Trophoblast cell (in vitro differentiated cells and primary cell): Measurements from ENCODE around the gene PAK1.
A peak's percentile ranks its signal among the peaks of the same experiment; 100 is the strongest.

Source experiments
- DNase-seq, 2 donors: peaks; one replicate each; pipeline ENCODE4 v3.0.0-alpha.2; 2016
- H2AFZ ChIP-seq: 2 replicates; pipeline ENCODE4 v1.6.1; 2013; ENCODE audit warnings: low read length, moderate library complexity, mild to moderate bottlenecking; ENCODE audit not compliant: insufficient read depth, poor library complexity
- H2AK5ac ChIP-seq: 2 replicates; pipeline ENCODE4 v1.6.1; 2013; ENCODE audit warnings: mild to moderate bottlenecking, low read length
- H2BK120ac ChIP-seq: 2 replicates; pipeline ENCODE4 v1.6.1; 2013; ENCODE audit warnings: low read length, mild to moderate bottlenecking, moderate library complexity; ENCODE audit not compliant: insufficient read depth, poor library complexity
- H2BK12ac ChIP-seq: 2 replicates; pipeline ENCODE4 v1.6.1; 2013; ENCODE audit warnings: mild to moderate bottlenecking, low read length, moderate library complexity
- H2BK5ac ChIP-seq: 2 replicates; pipeline ENCODE4 v1.6.1; 2013; ENCODE audit warnings: low read length, low read depth, moderate library complexity, mild to moderate bottlenecking; ENCODE audit not compliant: poor library complexity
- H3K14ac ChIP-seq: 2 replicates; pipeline ENCODE4 v1.6.1; 2013; ENCODE audit warnings: mild to moderate bottlenecking, low read length
- H3K18ac ChIP-seq: 2 replicates; pipeline ENCODE4 v1.6.1; 2013; ENCODE audit warnings: mild to moderate bottlenecking, low read length
- H3K23ac ChIP-seq: 2 replicates; pipeline ENCODE4 v1.6.1; 2013; ENCODE audit warnings: low read length
- H3K27ac ChIP-seq: 2 replicates; pipeline ENCODE4 v1.5.1; 2013; ENCODE audit warnings: low read depth, mild to moderate bottlenecking, inconsistent platforms, low read length, moderate library complexity
- H3K27me3 ChIP-seq: 2 replicates; pipeline ENCODE4 v1.6.1; 2013; ENCODE audit warnings: inconsistent platforms, mild to moderate bottlenecking, low read length, moderate library complexity; ENCODE audit not compliant: insufficient read depth
- H3K36me3 ChIP-seq, 2 experiments: 1 replicate in 1 of 2; 2 replicates in 1 of 2; pipeline ENCODE4 v1.6.1; 2013; ENCODE audit warnings: low read length in 2 of 2, mild to moderate bottlenecking in 2 of 2, moderate library complexity in 1 of 2; ENCODE audit not compliant: insufficient read depth in 2 of 2, control insufficient read depth in 1 of 2
- H3K4ac ChIP-seq: 2 replicates; pipeline ENCODE4 v1.6.1; 2013; ENCODE audit warnings: low read depth, mild to moderate bottlenecking, low read length, moderate library complexity
- H3K4me1 ChIP-seq, 2 experiments: 1 replicate in 1 of 2; 2 replicates in 1 of 2; pipeline ENCODE4 v1.6.1; 2013; ENCODE audit warnings: low read length in 2 of 2, mild to moderate bottlenecking in 2 of 2, moderate library complexity in 1 of 2; ENCODE audit not compliant: insufficient read depth in 2 of 2, control insufficient read depth in 1 of 2
- H3K4me2 ChIP-seq: 2 replicates; pipeline ENCODE4 v1.6.1; 2013; ENCODE audit warnings: inconsistent platforms, mild to moderate bottlenecking, low read length, moderate library complexity
- H3K4me3 ChIP-seq: 2 replicates; pipeline ENCODE4 v1.5.1; 2013; ENCODE audit warnings: mild to moderate bottlenecking, low read depth, low read length, inconsistent platforms
- H3K79me1 ChIP-seq: one replicate; pipeline ENCODE4 v1.6.1; 2013; ENCODE audit warnings: low read length
- H3K79me2 ChIP-seq: 2 replicates; pipeline ENCODE4 v1.6.1; 2013; ENCODE audit warnings: low read length, mild to moderate bottlenecking; ENCODE audit not compliant: control insufficient read depth, insufficient read depth, poor library complexity
- H3K9ac ChIP-seq: 2 replicates; pipeline ENCODE4 v1.6.1; 2013; ENCODE audit warnings: mild to moderate bottlenecking, low read length
- H3K9me3 ChIP-seq: 2 replicates; pipeline ENCODE4 v1.6.1; 2013; ENCODE audit warnings: low read depth, mild to moderate bottlenecking, control low read depth, inconsistent platforms, low read length; ENCODE audit not compliant: insufficient read depth
- H4K12ac ChIP-seq: 2 replicates; pipeline ENCODE4 v1.6.1; 2013; ENCODE audit warnings: low read depth, mild to moderate bottlenecking, low read length, moderate library complexity
- H4K8ac ChIP-seq: 2 replicates; pipeline ENCODE4 v1.6.1; 2013; ENCODE audit warnings: low read depth, mild to moderate bottlenecking, low read length, moderate library complexity
- H4K91ac ChIP-seq: one replicate; pipeline ENCODE4 v1.6.1; 2013; ENCODE audit warnings: low read depth, mild to moderate bottlenecking, low read length, moderate library complexity
- WGBS: extraction: QIAGEN DNeasy Blood & Tissue Kit; methylation state at CpG from one replicate; pipeline ENCODE4 v1.1.7; 2013; ENCODE audit warnings: missing lambda C conversion rate; ENCODE audit not compliant: insufficient read length, insufficient coverage; ENCODE audit errors: extremely low coverage; 5-methylcytosine and 5-hydroxymethylcytosine counted together

The PAK1 gene

DNA sequence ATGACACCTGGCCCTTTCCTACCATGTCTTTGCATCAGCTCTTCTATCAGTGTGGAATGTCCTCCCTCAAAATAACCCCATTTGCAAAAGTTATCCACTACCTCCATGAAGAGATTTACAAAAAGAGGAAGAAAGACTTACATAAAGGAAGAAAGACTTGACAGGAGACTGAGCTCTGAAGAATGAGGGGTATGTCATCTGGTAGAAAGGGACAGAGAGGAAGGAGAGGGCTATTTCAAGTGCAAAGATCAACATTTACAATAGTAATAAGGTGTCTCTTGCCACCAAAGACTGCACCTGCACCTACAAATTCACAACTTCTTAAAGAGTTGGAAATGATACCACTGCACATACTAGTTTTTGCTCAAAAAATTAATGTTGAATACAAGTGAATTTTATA is 18.2 kb downstream of the PAK1 start:
- no peak overlapping the region for H4K8ac ChIP-seq
- no peak overlapping the region for H3K4ac ChIP-seq
- no peak overlapping the region for H3K18ac ChIP-seq
- H4K91ac ChIP-seq, result no peak overlapping the region
- H2BK12ac ChIP-seq, result no peak overlapping the region
- H3K14ac ChIP-seq, result no peak overlapping the region
- H3K23ac ChIP-seq, result no peak overlapping the region
- no peak overlapping the region for H2BK5ac ChIP-seq
- H4K12ac ChIP-seq, result no peak overlapping the region
- no peaks in the 10 kb centered on the region for H3K36me3 ChIP-seq
- no peak overlapping the region for H3K4me2 ChIP-seq
- no peak overlapping the region for H3K9ac ChIP-seq
- no peak overlapping the region for H2BK120ac ChIP-seq
- H3K79me1 ChIP-seq, result no peaks in the 10 kb centered on the region
- no peak overlapping the region for H3K27ac ChIP-seq
- DNase-seq, result no peak
- no peak overlapping the region for H2AFZ ChIP-seq
- H3K4me1 ChIP-seq, result peaks cover under 1 to 3% of the 10 kb centered on the region in 2 experiments
- no peaks in the 10 kb centered on the region for H3K79me2 ChIP-seq
- H3K4me3 ChIP-seq, result no peak overlapping the region
- no peak overlapping the region for H2AK5ac ChIP-seq
- H3K9me3 ChIP-seq, result no peaks in the 10 kb centered on the region
- H3K27me3 ChIP-seq, result no peaks in the 10 kb centered on the region

DNA sequence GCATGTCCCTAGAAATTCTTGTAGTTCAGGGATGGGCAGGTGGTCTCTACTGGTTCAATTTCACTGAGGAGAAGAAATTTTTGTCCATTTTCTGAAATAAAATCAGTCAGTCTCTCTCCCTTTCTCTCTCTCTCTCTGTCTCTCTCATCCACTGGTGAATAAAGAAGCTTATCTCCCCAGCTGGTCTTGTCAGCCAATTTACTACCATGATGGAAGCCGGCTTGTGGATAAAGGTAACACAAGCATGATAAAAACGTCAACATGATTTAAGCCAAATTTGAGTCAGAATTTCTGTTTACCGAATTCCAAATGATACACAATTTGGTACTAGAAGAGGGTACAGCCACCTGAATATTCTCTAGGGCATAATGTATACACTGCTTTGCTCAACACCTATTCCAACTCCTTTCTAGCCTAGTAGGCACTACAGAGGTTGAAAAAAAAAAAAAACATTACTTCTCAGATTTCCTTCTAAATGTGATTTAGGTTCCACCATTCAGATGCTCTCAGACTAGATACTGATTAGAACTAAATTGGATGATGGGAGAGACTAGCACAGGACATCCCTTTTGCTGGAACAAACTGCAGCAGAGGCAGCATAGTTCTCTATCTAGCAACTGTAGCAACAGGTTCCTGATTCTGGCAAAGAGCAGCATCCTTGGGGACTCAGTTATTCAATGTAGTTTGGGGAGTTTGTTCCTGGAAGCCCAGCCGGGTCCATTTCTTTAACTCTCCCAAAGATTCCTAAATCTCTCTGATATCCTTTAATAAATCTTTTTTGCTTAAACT is 18.8 kb downstream of the PAK1 start:
- no peak overlapping the region for H3K27ac ChIP-seq
- H4K12ac ChIP-seq, result no peak overlapping the region
- no peaks in the 10 kb centered on the region for H3K9me3 ChIP-seq
- no peak overlapping the region for H2BK5ac ChIP-seq
- no peaks in the 10 kb centered on the region for H3K79me1 ChIP-seq
- DNase-seq, result no peak
- no peak overlapping the region for H2BK12ac ChIP-seq
- H3K4ac ChIP-seq, result no peak overlapping the region
- H3K36me3 ChIP-seq, result no peaks in the 10 kb centered on the region
- peaks cover 2 to 3% of the 10 kb centered on the region in 2 experiments for H3K4me1 ChIP-seq
- H2AK5ac ChIP-seq, result no peak overlapping the region
- H3K23ac ChIP-seq, result no peak overlapping the region
- H3K9ac ChIP-seq, result no peak overlapping the region
- no peak overlapping the region for H4K91ac ChIP-seq
- H3K4me2 ChIP-seq, result no peak overlapping the region
- WGBS, result no CpG with 5 or more reads among the region's 4 CpGs
- H2AFZ ChIP-seq, result no peak overlapping the region
- H4K8ac ChIP-seq, result no peak overlapping the region
- no peak overlapping the region for H2BK120ac ChIP-seq
- no peak overlapping the region for H3K18ac ChIP-seq
- no peak overlapping the region for H3K14ac ChIP-seq
- no peaks in the 10 kb centered on the region for H3K27me3 ChIP-seq
- H3K4me3 ChIP-seq, result no peak overlapping the region
- H3K79me2 ChIP-seq, result no peaks in the 10 kb centered on the region

DNA sequence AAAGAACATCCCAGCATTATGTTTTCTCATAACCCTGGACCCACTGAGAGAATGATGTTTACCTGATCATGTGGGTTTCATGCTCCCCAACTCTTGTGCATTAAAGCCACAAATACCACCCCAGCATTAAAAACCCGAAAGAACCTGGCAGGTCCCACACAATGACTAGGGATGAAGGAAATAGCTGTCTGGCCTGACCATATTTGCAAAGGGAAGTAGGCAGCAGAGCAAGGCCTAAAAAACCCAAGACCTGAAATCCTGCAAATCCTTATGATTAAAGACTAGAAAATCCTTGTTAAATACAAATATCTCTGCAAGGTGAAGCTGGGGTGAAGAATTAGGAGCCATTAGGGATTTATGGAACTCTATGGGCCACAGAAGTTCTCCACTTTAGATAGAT is 23.7 kb downstream of the PAK1 start:
- Histone ChIP-seq H3K9ac (no peak overlapping the region), H3K79me2 (no peaks in the 10 kb centered on the region), H3K4ac (peak overlapping the region; percentile 69), H3K9me3 (no peaks in the 10 kb centered on the region), H2AK5ac (no peak overlapping the region), H3K4me3 (no peak overlapping the region), H3K18ac (no peak overlapping the region), H3K27me3 (no peaks in the 10 kb centered on the region), H2BK12ac (no peak overlapping the region), H3K27ac (no peak overlapping the region), H2BK5ac (no peak overlapping the region), H4K12ac (no peak overlapping the region), H3K23ac (no peak overlapping the region), H4K8ac (no peak overlapping the region), H3K4me2 (no peak overlapping the region), H3K36me3 (no peaks in the 10 kb centered on the region), H2AFZ (no peak overlapping the region), H3K79me1 (no peaks in the 10 kb centered on the region), H3K14ac (no peak overlapping the region), H4K91ac (no peak overlapping the region), H3K4me1 (peaks cover 0 to 2% of the 10 kb centered on the region in 2 experiments), H2BK120ac (no peak overlapping the region)
- DNase-seq, result no peak
- no CpG with 5 or more reads among the region's 1 CpG for WGBS

DNA sequence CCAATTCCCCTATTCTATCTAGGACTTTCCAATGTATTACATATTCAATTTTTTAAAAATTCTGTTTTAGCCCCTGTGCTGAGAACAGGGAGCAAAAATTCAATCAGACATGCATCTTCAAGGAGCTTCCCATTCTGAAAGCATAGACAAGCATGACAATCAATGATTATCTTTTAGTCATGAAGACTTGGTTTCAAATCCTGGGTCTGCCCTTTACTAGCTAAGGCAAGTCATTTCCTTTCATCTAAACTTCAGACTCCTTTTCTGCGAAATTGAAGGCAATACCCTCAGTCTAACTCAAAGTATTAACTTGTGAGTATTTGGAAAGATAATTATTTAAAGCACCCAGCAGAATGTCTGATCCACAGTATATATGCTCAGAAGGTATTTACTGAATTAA is 24.1 kb downstream of the PAK1 start:
- Histone ChIP-seq H3K9ac (no peak overlapping the region), H4K12ac (no peak overlapping the region), H3K18ac (no peak overlapping the region), H2BK12ac (no peak overlapping the region), H3K79me1 (no peaks in the 10 kb centered on the region), H2BK120ac (no peak overlapping the region), H2AK5ac (no peak overlapping the region), H4K91ac (no peak overlapping the region), H2AFZ (no peak overlapping the region), H3K4me2 (no peak overlapping the region), H2BK5ac (no peak overlapping the region), H4K8ac (no peak overlapping the region), H3K27ac (no peak overlapping the region), H3K4ac (no peak overlapping the region), H3K4me3 (no peak overlapping the region), H3K14ac (no peak overlapping the region), H3K79me2 (no peaks in the 10 kb centered on the region), H3K27me3 (no peaks in the 10 kb centered on the region), H3K23ac (no peak overlapping the region), H3K4me1 (peaks cover 0 to 2% of the 10 kb centered on the region in 2 experiments), H3K9me3 (no peaks in the 10 kb centered on the region), H3K36me3 (no peaks in the 10 kb centered on the region)
- no peak for DNase-seq
- WGBS, result no CpG with 5 or more reads among the region's 1 CpG
